DMS 273 (cell line): ENCODE measurements around the gene CLIC6.
"Not testable (repeated sequence)": the region's sequence is repeated elsewhere in the genome, so short reads cannot be mapped to it uniquely, and the experiment has no call there.

Experiments used
- DNase-seq: peaks from one replicate; lab custom pipeline; 2025; ENCODE audit not compliant: unreplicated experiment; lab: John Stamatoyannopoulos, UW

The CLIC6 gene

GRCh38 chr21:34651642-34652041 is 17.2 kb upstream of the CLIC6 start:
- no peak for DNase-seq

GRCh38 chr21:34653522-34653921 is 15.3 kb upstream of the CLIC6 start:
- DNase-seq, result no peak

- no peak for DNase-seq
These were observed 6.9 kb upstream of the CLIC6 start for GRCh38 chr21:34661848-34662247.

- no peak for DNase-seq
These were observed 1.0 kb upstream of the CLIC6 start for GRCh38 chr21:34667761-34668160.

- DNase-seq, result peak; percentile 36
These were observed 520 bp downstream of the CLIC6 start for GRCh38 chr21:34669149-34669879.

- not testable (repeated sequence) for DNase-seq
These were observed 1.1 kb downstream of the CLIC6 start for GRCh38 chr21:34669880-34670219.

- peak; percentile 51 for DNase-seq
These were observed 1.6 kb downstream of the CLIC6 start for GRCh38 chr21:34670220-34670961.

GRCh38 chr21:34670962-34671348 is 2.2 kb downstream of the CLIC6 start:
- peak; percentile 40 for DNase-seq

GRCh38 chr21:34671462-34671861 is 2.7 kb downstream of the CLIC6 start:
- DNase-seq, result no peak

- no peak for DNase-seq
These were observed 3.1 kb downstream of the CLIC6 start for GRCh38 chr21:34671891-34672290.

- DNase-seq, result no peak
These were observed 4.2 kb downstream of the CLIC6 start for GRCh38 chr21:34673006-34673405.

GRCh38 chr21:34674468-34674867 is 5.7 kb downstream of the CLIC6 start:
- DNase-seq, result no peak

- no peak for DNase-seq
These were observed 7.1 kb downstream of the CLIC6 start for GRCh38 chr21:34675871-34676270.

GRCh38 chr21:34679051-34679450 is 10.3 kb downstream of the CLIC6 start:
- DNase-seq, result no peak

GRCh38 chr21:34684174-34684876 is 15.5 kb downstream of the CLIC6 start:
- no peak for DNase-seq

- no peak for DNase-seq
These were observed 18.3 kb downstream of the CLIC6 start for GRCh38 chr21:34687065-34687464.

- no peak for DNase-seq
These were observed 19.0 kb downstream of the CLIC6 start for GRCh38 chr21:34687745-34688144.

GRCh38 chr21:34688145-34688544 is 19.4 kb downstream of the CLIC6 start:
- DNase-seq, result no peak

GRCh38 chr21:34688715-34689114 is 19.9 kb downstream of the CLIC6 start:
- no peak for DNase-seq

GRCh38 chr21:34690041-34690792 is 21.4 kb downstream of the CLIC6 start:
- DNase-seq, result no peak

GRCh38 chr21:34690793-34691175 is 22.0 kb downstream of the CLIC6 start:
- no peak for DNase-seq
